ENCODE data around the gene USP44.
"Not testable (repeated sequence)": the region's sequence is repeated elsewhere in the genome, so short reads cannot be mapped to it uniquely, and the experiment has no call there.

USP44 gene

GRCh38 chr12:95551305-95551704 is at the start of gene USP44:
Gene USP44 (minus strand): TSS chr12:95551476. CDS start chr12:95534256, 17,220 bp downstream.
- DNase-seq (ENCODE audit: low read depth in 2 of 2): no peak

DNA sequence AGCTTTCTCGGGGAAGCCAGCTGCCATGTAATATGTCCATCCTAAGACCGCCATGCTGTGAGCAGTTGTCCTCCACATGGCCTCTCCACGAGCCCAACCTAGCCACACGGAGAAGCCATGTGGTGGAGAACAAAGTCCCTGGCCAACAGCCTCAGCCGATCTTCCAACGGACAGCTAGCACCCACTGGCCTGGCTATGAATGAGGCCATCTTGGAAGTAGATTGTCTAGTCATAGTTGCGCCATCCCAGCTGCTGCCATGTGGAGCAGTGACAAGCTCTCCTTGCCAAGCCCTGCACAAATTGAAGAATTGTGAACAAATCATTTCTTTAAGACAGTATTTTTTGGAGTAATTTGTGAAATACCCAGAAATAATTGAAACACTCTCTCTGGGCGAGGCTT is 49.3 kb upstream of the USP44 start:
- DNase-seq (ENCODE audit: low read depth in 2 of 2): no peak

- no peak for DNase-seq (ENCODE audit: low read depth in 2 of 2)
Measured at GRCh38 chr12:95599880-95600279, 48.6 kb upstream of the USP44 start.

- DNase-seq (ENCODE audit: low read depth in 2 of 2): no peak
Measured at GRCh38 chr12:95594136-95594535, 42.9 kb upstream of the USP44 start.

GRCh38 chr12:95593266-95593871 is 42.1 kb upstream of the USP44 start:
- DNase-seq (ENCODE audit: low read depth in 2 of 2): no peak

DNA sequence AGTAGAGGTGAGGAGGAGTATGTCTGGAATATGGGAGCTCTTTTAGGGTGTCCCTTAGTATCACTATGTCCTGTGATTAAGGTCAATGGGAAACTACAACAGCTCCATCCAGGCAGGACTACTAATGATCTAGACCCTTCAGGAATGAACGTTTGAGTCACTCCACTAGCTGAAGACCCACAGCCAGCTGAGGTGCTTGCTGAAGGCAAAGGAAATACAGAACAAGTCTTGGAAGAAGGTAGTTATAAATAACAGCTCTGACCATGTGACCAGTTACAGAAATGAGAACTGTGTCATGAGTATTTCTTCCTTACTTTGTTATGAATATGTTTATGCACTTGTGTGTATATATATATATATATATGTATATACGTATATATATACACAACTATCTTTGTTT is 40.5 kb upstream of the USP44 start:
- no peak for DNase-seq (ENCODE audit: low read depth in 2 of 2)

DNA sequence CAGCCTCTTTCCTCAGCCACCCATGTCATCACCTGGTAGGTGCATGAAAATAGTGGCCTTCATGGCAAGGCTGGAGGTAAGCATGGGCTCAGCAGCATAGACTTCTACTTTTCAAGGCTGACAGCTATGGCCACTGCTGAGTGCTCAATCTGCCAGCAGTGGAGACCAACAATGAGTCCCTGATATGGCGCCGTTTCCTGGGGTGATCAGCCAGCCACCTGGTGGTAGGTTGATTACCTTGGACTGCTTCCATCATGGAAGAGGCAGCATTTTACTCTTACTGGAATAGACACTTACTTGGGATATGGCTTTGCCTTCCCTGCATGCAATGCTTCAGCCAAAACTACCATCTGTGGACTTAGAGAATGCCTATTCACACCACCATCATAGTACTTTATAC is 39.5 kb upstream of the USP44 start:
- DNase-seq (ENCODE audit: low read depth in 2 of 2): no peak

- DNase-seq (ENCODE audit: low read depth in 2 of 2): no peak
Measured at GRCh38 chr12:95583933-95584332, 32.7 kb upstream of the USP44 start.

GRCh38 chr12:95582230-95583058 is 31.2 kb upstream of the USP44 start:
- DNase-seq (ENCODE audit: low read depth in 2 of 2): no peak

DNA sequence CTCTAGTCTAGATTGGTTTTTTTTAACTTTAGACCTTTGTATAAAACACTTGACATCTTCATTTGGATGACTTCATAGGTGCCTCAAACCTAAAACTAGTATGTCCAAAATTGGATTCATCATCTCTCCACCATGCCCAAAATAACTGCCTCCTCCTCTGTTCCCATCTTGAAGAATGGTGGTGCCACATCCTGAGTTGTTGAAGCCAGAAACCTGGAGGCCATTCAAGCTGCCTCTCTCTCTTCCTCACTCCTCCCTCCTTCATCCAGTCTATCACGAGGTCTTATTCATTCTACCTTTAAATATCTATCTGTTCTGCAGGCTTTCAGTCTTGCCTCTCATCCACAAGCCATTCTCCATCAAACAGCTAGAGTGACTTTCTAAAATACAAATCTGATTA is 26.5 kb upstream of the USP44 start:
- no peak for DNase-seq (ENCODE audit: low read depth in 2 of 2)

DNA sequence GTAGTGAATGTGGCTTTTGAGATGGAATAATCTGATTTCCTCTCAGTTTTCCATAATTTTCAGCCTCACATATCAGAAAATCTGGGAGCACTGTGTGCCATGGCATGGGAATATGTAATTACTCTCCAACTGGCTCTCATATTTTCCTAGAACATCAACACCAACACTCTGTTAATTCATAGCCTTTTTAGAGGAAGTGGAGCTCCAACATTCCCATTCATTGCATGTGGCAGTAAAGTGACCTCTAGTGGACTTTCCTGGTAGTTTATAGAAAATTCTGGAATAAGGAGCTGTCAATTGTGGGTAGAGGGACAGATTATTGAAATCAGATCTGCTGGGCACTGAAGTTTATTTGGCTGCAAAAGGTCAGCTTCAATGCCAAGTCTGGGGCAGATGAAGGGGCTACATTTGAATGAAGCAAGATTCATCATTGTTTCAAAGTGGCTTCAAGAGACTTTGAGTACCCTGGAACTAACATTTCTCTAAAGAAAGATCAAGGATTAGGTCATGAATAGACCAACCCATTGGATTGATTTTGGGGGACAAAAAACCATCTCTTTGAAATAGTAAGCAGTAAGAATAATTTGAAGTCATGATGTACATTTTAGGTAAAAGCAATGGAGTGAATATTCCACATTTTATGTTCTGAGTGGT is 23.6 kb upstream of the USP44 start:
- no peak for DNase-seq (ENCODE audit: low read depth in 2 of 2)

DNA sequence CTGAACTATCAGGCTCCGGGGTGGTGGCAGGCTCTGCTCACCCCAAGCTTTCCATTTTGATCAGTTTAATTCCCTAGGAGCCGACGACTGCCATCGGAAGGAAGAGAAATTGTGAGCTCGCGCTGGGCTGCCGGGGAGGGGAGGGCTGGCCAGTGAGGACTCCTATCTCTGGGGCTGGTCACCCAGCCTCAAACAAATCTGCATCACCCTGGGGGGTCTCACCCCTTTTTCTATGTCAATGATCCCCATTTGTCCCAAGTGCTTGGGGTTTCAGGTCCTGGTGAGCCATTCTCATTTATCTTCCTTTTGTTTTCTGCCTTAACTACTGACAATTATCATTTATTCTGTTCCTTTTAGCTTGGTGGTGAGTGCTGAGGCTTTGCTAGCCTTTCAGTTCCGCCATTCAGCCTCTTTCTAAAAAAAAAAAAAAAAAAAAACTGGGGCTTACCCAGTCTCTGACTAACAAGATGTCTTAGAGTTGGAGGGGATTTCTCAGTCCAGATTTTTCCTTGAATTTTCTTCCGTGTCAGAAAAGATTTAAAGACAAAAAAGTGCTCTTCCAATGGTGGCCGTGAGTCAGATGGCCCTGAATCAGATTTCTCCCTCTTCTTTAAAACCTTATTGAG is 22.8 kb upstream of the USP44 start:
- no peak for DNase-seq (ENCODE audit: low read depth in 2 of 2)

GRCh38 chr12:95571369-95571768 is 20.1 kb upstream of the USP44 start:
- no peak for DNase-seq (ENCODE audit: low read depth in 2 of 2)

DNA sequence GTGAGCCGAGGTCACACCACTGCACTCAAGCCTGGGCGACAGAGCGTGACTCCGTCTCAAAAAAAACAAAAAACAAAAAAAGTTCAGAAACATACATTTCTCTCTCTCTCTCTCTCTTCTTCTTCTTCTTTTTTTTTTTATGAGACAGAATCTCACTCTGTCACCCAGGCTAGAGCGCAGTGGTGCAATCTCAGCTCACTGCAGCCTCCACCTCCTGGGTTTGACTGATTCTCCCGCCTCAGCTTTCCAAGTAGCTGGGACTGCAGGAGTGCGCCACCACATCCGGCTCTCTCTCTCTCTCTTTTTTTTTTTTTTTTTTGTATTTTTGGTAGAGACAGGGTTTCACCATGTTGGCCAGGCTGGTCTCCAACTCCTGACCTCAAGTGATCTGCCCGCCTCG is 16.8 kb upstream of the USP44 start:
- not testable (repeated sequence) for DNase-seq (ENCODE audit: low read depth in 2 of 2)

GRCh38 chr12:95557625-95558024 is 6.3 kb upstream of the USP44 start:
- DNase-seq (ENCODE audit: low read depth in 2 of 2): no peak

DNA sequence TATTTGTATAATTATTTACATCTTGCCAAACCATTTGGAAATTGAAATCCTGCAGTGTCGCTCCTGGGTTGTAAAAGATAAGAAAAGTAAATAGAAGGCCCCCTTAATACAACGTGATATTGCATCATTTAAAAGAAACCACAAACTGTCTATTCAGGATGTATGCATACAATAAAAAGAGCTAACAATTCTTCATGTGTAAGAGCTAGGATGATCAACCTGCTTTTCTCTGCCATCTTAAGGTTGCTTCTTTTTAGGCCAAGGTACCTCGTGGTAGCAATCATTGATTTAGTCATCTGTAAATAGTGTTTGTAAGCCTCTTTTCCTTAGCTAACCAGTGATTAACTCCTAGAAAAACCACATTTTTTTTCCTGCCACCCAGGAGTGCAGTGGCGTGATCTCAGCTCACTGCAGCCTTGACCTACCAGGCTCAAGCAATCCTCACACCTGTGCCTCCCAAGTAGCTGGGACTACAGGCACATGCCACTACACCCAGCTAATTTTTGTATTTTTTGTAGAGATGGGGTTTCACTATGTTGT is 3.3 kb upstream of the USP44 start:
- no peak for DNase-seq (ENCODE audit: low read depth in 2 of 2)

DNA sequence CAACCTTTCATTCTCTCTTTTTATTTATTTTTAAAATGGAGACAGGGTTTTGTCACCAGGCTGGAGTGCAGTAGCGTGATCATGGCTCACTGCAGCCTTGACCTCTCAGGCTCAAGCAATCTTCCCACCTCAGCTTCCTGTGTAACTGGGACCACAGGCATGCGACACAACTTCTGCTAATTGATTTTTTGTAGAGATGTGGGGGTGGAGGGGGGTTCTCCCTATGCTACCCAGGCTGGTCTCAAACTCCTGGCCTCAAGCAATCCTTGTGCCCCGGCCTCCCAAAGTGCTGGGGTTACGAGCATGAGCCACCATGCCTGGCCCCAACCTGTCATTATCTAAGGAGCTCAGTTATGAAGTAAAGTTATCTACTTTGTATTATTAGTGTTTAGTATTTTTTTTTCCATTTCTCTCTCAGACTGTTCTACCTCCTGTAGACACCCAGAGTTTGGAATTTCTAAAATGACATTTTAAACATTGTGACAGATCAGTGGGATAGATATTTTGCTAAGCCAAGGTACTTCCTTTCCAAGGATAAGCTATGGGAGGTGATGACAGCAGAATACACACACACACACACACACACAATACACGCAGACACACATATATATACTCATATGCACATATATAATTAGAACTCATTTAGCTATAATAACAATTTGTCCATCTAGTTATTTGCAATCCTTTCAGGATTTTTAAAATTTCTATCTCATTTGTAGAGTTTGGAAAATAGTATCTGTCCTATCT is 2.1 kb upstream of the USP44 start:
- DNase-seq (ENCODE audit: low read depth in 2 of 2): no peak

GRCh38 chr12:95551913-95552516 is 739 bp upstream of the USP44 start:
- DNase-seq (ENCODE audit: low read depth in 2 of 2): no peak

GRCh38 chr12:95549392-95550084 is 1.7 kb downstream of the USP44 start:
- no peak for DNase-seq (ENCODE audit: low read depth in 2 of 2)
